ENCODE measurements around the gene TMEM132D. TPM values are rescaled to one million over a fixed set of nuclear protein-coding genes. Genes with fewer than 3 reads are reported as not detected.
"Not testable (repeated sequence)": the region's sequence is repeated elsewhere in the genome, so short reads cannot be mapped to it uniquely, and the experiment has no call there.

Gene TMEM132D
- total RNA-seq = not detected

DNA sequence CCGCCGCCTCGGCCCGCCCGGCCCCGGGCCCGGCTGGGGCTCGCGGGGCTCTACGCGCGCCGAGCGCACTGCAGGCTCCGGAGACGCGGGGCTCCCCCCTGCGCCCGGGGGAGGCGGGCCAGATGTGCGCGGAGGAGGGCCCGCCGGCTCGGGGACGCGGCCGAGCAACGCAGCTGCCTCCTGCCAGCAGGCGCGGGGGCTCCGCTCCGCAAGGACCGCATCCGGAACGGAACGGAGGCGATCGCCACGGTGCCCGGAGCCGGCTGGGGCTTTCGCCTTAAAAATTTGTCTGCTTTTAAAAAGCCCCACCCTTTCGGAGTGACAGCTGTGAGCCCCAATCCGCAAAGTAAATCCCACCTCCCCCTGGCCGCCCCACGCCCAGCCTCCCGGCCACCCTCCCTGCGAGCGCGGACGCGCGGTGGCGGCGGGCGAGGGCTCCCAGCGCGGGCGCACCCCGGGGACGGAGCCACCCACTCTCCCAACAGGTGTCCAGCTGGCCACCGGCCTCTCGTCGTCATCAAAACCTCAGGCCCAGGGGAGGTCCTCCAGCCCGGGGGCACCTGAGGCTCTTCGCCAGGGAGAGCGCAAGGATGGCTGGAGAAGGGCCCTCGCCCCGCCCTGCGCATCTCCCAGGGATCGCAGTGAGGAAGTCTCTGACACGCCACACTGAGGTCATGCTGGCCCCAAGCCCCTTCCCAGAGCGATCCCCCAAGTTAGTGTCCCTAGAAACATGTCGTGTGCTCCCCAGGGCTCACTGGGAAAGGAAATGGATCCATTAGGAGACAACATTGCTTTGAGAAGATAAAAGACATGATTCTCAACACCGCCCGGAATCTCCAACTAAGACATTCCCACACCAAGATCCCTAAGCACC lies at the start of gene TMEM132D:
TMEM132D (minus strand) TSS at position 70 of the 874 bp plus-strand sequence.
- no peak for DNase-seq

DNA sequence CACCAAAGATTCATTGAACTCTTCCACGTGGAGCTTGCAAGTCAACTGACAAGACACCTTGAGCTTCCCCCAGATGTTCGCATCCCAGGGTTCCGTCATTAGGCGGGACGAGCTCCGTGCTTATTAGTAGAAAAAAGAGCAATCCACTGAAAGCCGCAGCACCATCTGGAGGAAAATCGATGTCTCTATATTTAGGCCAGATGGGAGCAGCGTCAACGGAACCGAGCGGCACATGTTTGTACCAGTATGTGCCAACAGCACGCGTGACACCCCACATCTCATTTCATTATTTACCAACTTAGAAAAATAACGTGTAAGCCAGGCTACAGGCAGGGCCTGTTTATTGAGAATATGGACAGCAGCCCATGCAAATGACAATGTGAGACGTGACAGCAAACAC lies 45.8 kb upstream of the TMEM132D start:
- DNase-seq = no peak

DNA sequence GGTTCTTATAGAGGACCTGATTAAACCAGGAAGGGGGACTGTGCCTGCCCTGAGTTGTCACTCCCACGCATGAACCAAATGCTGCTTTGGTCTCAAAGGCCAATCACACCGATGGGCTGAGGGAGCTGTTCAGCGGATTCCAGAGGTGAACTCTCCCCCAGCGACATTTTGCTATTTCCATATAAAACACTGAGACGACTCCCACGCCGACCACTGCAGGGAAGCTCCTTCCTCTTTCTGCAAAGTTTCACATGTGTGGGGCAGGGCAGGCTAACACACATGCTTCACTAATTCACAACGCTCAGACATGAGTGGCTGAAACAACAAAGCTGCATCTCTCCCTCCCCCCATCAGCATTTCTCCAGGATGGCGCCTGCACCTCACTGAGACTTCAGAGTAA lies 37.8 kb upstream of the TMEM132D start:
- no peak for DNase-seq

DNA sequence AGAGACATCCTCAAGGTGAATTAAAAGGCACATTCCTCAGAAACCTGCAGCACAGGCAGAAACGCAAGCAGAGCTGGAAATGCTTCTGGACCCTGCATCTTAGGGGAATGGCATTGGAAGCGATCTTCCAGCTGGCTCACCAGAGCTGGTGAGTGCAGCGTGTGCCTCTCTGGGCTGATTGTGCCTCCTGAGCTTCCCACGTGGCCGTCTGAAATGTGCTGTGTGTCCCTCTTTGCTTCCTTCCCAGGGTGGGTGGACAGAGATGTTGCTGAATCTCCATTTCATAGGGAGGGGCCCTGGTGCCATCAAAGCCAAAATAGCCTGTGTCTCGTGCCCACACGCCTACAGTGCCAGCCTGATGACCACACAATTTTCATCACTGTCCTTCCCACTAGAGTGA lies 34.3 kb upstream of the TMEM132D start:
- no peak for DNase-seq

DNA sequence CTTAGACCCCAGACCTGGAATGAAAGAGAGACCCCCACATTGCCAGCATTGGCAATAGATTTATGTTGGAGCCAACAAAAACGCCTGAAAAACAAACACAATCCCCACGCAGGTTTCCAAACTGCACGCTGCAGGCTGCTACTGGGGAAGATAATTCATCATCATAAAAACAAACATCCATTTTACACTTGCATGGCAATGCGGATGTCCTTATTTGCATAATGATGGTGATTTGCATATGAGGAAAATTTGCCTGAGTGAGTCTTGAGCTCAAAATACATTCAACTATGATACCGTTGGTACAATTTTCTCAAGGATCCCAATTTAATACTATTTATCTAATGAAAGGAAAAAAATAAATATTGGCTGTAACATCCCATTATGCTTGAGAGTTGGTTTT lies 33.6 kb upstream of the TMEM132D start:
- DNase-seq = no peak

GRCh38 chr12:129928643-129929042 lies 24.8 kb upstream of the TMEM132D start:
- no peak for DNase-seq

- no peak for DNase-seq
These were observed 23.6 kb upstream of the TMEM132D start for GRCh38 chr12:129927316-129927900.

GRCh38 chr12:129911428-129912049 lies 7.7 kb upstream of the TMEM132D start:
- no peak for DNase-seq

DNA sequence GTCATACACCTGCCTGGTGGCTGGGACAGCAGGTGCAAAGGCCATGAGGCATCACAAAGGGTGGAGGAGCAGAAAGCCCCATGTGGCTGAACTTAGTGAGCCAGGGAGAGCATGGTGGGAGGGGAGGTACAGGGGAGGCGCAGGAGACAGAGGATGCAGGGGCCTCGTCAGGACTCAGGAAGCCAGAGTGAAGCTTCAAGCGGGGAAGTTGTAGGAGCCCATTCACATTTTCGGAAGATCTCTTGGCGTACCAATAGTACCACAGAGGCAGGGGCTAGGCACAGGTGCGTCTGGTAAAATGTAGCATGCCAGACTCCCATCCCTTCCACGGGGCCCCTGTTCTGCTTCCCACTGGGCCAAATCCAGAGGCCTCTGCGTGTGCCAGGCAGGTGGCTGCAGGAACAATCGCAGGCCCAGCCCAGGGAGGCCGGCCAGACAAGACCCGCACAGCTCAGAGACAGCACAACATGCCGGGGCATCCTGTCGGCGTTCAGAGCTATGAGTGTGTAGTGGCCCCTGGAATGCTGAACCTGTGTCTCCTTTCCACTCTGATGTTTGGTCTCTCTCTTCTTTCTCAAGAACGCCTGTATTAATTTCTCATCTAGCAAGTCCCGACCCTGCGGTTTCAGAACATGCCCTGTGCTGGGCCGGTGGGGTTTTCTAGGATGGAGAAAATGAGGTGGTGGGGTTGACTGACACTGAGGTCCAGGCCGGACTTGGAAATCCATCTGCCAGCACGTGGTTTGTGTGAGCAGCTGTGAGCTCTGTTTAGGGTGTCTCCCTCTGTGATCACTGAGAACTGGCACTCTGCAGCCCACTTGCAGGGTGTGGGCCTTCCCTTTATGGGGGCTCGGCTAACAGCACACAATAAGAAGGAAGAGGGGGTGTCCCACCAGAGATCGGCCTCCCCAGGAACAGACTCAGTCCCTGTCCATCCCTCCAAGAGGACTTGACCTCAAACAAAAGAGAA lies 5.5 kb upstream of the TMEM132D start:
- no peak for DNase-seq

DNA sequence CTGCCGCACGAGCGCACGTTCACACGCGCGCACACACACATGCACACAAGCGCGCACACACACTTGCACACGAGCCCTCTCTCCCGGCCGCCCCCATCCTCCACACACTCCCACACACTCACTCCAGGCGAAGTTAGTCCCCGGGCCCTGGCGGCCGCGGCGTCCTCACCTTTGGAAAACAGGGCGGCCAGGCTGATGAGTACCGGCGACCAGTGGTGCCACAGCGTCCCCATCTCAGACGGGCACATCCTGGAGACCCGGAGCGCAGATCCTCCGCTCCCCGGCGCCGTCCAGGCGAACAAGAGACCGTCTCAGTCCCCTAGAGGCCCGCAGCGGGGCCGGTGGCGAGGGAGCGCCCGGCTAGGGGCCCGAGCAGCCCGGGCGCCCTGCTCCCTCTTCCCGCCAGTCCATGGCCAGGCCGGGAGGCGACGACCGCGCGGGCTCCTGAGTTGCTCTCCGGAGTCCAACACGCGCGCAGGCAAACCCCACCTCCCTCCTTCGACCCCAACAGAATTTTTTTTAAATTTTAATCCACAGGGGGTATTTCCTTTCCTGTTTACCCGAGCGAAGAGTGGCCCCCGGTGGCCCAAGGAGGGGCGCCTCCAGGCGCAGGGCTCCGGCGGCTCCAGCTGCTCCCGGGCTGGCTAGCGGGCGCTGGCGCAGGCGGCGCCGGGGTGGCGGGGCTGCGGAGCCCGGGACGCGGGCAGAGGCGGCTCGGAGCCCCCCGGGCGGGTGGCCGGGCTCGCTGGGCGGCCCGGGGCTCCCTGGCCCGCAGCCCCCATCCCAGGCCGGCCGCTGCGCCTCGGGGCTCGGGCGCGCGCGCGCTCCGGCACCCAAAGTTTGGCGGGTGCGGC lies 506 bp downstream of the TMEM132D start:
- DNase-seq = no peak

DNA sequence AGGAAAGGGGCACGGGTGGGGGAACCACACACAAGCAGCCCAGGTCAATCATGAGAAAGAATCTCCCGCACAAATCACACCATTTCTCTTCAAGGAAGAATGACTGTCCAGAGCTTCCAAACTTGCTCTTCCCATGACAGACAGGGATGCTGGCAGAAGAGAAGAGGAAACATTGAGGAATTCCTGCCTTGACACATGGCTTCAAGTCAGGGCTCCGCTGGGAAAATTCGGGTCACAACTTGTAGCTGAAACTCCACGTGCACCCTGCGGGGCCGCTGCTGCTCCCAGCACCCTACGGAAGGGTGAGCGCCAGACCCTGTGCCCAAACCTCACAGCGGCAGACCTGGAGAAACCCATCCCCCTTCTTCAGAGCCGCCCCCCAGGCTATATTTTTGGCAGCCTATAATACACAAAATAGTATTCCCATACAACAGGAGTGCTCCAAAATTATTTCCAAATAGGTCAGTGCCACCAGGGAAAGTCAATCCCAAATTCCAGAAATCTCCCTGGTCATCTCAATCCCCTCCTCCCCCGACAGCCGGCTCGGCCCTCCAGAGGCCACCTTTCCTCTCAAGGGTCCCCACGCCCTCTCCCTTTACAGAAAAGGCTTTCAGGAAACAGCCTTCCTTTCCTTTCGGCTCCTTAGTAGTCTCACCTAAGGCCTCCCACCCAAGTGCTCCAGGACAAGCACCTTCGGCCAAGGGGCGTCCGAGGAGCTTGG lies 1.3 kb downstream of the TMEM132D start:
- DNase-seq = no peak

GRCh38 chr12:129901254-129901653 lies 2.6 kb downstream of the TMEM132D start:
- DNase-seq = no peak

- DNase-seq = no peak
These were observed 3.5 kb downstream of the TMEM132D start for GRCh38 chr12:129900306-129900705.

GRCh38 chr12:129899045-129899444 lies 4.8 kb downstream of the TMEM132D start:
- DNase-seq = not testable (repeated sequence)

GRCh38 chr12:129893691-129894090 lies 10.1 kb downstream of the TMEM132D start:
- no peak for DNase-seq

GRCh38 chr12:129887101-129887500 lies 16.7 kb downstream of the TMEM132D start:
- DNase-seq = no peak

GRCh38 chr12:129886541-129886940 lies 17.3 kb downstream of the TMEM132D start:
- DNase-seq = no peak

- DNase-seq = no peak
These were observed 18.5 kb downstream of the TMEM132D start for GRCh38 chr12:129885287-129885686.

DNA sequence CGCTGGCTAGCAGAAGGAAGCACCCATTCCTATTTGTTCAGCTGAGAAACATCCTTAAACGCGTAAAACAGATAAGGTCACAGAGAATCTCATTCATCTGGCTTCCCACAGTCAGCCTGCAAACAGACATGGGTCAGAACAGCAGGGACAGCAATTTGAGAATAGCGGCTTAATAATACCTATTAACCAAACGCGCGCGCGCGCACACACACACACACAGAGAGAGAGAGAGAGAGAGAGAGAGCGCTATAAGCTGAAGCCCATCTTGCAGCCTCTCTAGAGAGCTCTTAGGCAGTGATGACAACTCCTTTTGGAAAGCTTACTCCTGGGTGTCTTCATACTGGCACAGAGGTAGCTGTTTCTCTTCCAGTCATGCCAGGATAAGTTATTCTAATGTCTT lies 26.4 kb downstream of the TMEM132D start:
- DNase-seq = no peak

DNA sequence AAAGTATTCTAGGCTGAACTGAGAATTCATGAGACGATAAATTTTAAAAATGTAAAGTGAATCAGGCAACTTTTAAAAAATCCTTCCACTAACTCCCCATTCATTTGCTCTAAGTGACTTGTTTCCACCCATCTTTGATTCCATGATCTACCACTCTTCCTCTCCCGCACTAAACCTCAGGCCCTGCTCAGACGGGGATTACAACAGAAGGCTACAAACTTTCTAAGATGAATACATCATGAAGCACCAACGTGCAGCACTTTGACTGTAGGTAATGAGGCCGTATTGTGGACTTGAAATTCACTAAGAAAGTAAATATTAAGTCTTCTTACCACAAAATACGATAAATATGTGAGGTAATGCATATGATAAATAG lies 30.0 kb downstream of the TMEM132D start:
- no peak for DNase-seq
